NCI-H510A treated with DMSO at 0.1 percent for 48 hours (cell line): ENCODE data around the gene ZNF804A.

Source experiments
- DNase-seq: peaks from one replicate; lab custom pipeline; 2025; lab: John Stamatoyannopoulos, UW

ZNF804A gene

GRCh38 chr2:184611361-184612085, 13.2 kb downstream of the ZNF804A start:
- DNase-seq: peak; percentile 28

- no peak for DNase-seq
Measured at GRCh38 chr2:184620367-184620766, 22.0 kb downstream of the ZNF804A start.

GRCh38 chr2:184624311-184624710, 26.0 kb downstream of the ZNF804A start:
- no peak for DNase-seq

GRCh38 chr2:184628051-184628450, 29.7 kb downstream of the ZNF804A start:
- DNase-seq: no peak

- DNase-seq: no peak
Measured at GRCh38 chr2:184633726-184634125, 35.4 kb downstream of the ZNF804A start.

- no peak for DNase-seq
Measured at GRCh38 chr2:184637781-184638180, 39.5 kb downstream of the ZNF804A start.

GRCh38 chr2:184644685-184645084, 46.4 kb downstream of the ZNF804A start:
- DNase-seq: no peak

GRCh38 chr2:184646177-184646576, 47.8 kb downstream of the ZNF804A start:
- no peak for DNase-seq

- no peak for DNase-seq
Measured at GRCh38 chr2:184646593-184646992, 48.3 kb downstream of the ZNF804A start.

GRCh38 chr2:184654945-184655344, 56.6 kb downstream of the ZNF804A start:
- no peak for DNase-seq

GRCh38 chr2:184677171-184677570, 78.8 kb downstream of the ZNF804A start:
- DNase-seq: no peak

- no peak for DNase-seq
Measured at GRCh38 chr2:184679219-184680018, 81.1 kb downstream of the ZNF804A start.

GRCh38 chr2:184680825-184681224, 82.5 kb downstream of the ZNF804A start:
- DNase-seq: no peak

GRCh38 chr2:184681642-184682321, 83.5 kb downstream of the ZNF804A start:
- no peak for DNase-seq

GRCh38 chr2:184683911-184684310, 85.6 kb downstream of the ZNF804A start:
- no peak for DNase-seq

GRCh38 chr2:184685999-184686841, 87.9 kb downstream of the ZNF804A start:
- DNase-seq: no peak

- no peak for DNase-seq
Measured at GRCh38 chr2:184689638-184690037, 91.3 kb downstream of the ZNF804A start.

GRCh38 chr2:184692141-184692734, 93.9 kb downstream of the ZNF804A start:
- no peak for DNase-seq

GRCh38 chr2:184696644-184697043, 98.3 kb downstream of the ZNF804A start:
- no peak for DNase-seq

GRCh38 chr2:184698476-184698875, 100.1 kb downstream of the ZNF804A start:
- DNase-seq: no peak

GRCh38 chr2:184721881-184722280, 123.6 kb downstream of the ZNF804A start:
- no peak for DNase-seq
